Measurements from ENCODE around the gene SMAD6. TPM values are rescaled to one million over a fixed set of nuclear protein-coding genes. Genes with fewer than 3 reads are reported as not detected.
"Not testable (repeated sequence)": the region's sequence is repeated elsewhere in the genome, so short reads cannot be mapped to it uniquely, and the experiment has no call there.

Gene SMAD6
- total and polyA plus RNA-seq, 2 donors (not counting 1 experiment from before 2014, with no cell fraction given) = 0.03 to 0.37 TPM

DNA sequence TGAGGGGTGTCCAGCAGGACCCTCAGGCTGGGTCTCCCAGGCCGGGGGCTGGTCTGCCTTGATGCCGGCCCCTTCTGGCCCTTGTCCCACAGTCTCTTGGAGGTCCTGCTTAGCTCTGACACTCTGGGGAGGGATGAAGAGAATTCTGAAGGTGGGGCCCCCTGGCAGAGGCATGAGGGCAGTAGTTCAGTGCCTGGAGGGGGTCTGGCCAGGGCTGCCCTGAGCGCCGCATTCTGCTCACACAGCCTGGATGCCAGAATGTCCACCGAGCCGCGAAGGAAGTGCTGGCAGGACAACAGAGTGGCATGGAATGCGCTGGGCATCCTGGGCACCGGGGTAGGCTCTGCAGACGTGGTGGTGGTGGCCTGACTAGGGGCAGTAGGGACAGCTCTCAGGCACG, 55.5 kb downstream of the SMAD6 start:
- DNase-seq (no peak), ATAC-seq (ENCODE audit: low read depth) (no peak)
- Histone ChIP-seq H3K9me3 (ENCODE audit: control extremely low read depth in 1 of 3, control insufficient read depth in 2 of 3, insufficient read depth in 1 of 3, low read length in 2 of 3) (peaks cover 0 to 39% (median 14%) of the 10 kb centered on the region in 3 donors), H3K36me3 (replicated peaks in 1 of 2; ENCODE audit: control extremely low read depth in 1 of 2, control insufficient read depth in 1 of 2, extremely low read depth in 1 of 2, insufficient read depth in 2 of 2, low read length in 1 of 2) (no peaks in the 10 kb centered on the region), H3K9ac (ENCODE audit: low read length) (no peak overlapping the region), H3K4me2 (replicated peaks; ENCODE audit: low read depth, low read length, poor library complexity, severe bottlenecking) (no peak overlapping the region), H3K4me1 (ENCODE audit: control insufficient read depth in 2 of 2, insufficient read depth in 2 of 2, low read length in 2 of 2) (no peaks in the 10 kb centered on the region), H3K27ac (ENCODE audit: low read length in 2 of 2) (no peak overlapping the region), H4K20me1 (ENCODE audit: control insufficient read depth, insufficient read depth, low read length, poor library complexity, severe bottlenecking) (no peaks in the 10 kb centered on the region), H3K27me3 (replicated peaks in 1 of 4; ENCODE audit: control extremely low read depth in 1 of 4, control insufficient read depth in 3 of 4, insufficient read depth in 4 of 4, low read length in 3 of 4) (peaks cover 0 to 30% (median 9%) of the 10 kb centered on the region in 4 experiments), H2AFZ (ENCODE audit: insufficient read depth, low read depth, low read length, poor library complexity, severe bottlenecking) (no peak overlapping the region), H3K4me3 (ENCODE audit: control extremely low read depth in 1 of 5, extremely low read depth in 1 of 5, insufficient read depth in 1 of 5, low read depth in 2 of 5, low read length in 4 of 5) (no peak overlapping the region), H3K79me2 (ENCODE audit: control insufficient read depth, insufficient read depth, low read length) (no peaks in the 10 kb centered on the region)
- H3K4me3 Mint-ChIP-seq = no peak overlapping the region
- H3K27me3 Mint-ChIP-seq = peaks cover 42% of the 10 kb centered on the region
- TF ChIP-seq, protein P1, sequence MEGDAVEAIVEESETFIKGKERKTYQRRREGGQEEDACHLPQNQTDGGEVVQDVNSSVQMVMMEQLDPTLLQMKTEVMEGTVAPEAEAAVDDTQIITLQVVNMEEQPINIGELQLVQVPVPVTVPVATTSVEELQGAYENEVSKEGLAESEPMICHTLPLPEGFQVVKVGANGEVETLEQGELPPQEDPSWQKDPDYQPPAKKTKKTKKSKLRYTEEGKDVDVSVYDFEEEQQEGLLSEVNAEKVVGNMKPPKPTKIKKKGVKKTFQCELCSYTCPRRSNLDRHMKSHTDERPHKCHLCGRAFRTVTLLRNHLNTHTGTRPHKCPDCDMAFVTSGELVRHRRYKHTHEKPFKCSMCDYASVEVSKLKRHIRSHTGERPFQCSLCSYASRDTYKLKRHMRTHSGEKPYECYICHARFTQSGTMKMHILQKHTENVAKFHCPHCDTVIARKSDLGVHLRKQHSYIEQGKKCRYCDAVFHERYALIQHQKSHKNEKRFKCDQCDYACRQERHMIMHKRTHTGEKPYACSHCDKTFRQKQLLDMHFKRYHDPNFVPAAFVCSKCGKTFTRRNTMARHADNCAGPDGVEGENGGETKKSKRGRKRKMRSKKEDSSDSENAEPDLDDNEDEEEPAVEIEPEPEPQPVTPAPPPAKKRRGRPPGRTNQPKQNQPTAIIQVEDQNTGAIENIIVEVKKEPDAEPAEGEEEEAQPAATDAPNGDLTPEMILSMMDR (IDR thresholded peaks at IDR 0.05) = no peak
- TF ChIP-seq EZH2 (IDR thresholded peaks at IDR 0.05; ENCODE audit: borderline replicate concordance, insufficient read depth, low read depth, low read length, poor library complexity, severe bottlenecking) = no peak
- H3K9me3 Mint-ChIP-seq (ENCODE audit: insufficient read depth) = no peaks in the 10 kb centered on the region
- WGBS (ENCODE audit: insufficient coverage) = 89% methylated on average over 10 of the region's 11 CpGs
- H3K27ac Mint-ChIP-seq = no peak overlapping the region
- intact Hi-C loops (cut with micrococcal nuclease) = no loop called here
- ChIA-PET CTCF (no interaction called here), POLR2A (no interaction called here)
- peaks cover 2% of the 10 kb centered on the region for H3K4me1 Mint-ChIP-seq

DNA sequence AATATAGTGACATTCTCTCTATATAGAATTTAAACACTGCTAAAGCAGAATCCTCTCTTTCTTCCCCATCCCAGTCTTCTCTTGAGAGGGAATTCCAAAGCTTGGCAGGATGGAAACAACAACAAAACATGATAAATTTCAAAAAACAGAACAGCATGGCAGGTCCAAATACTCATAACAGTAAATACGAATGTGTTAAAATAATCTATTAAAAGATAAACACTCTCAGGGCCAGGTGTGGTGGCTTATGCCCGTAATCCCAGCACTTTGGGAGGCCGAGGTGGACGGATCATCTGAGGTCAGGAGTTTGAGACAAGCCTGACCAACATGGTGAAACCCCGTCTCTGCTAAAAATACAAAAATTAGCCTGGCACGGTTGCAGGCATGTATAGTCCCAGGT, 56.2 kb downstream of the SMAD6 start:
- WGBS (ENCODE audit: insufficient coverage) = 86% methylated on average over 5 of the region's 6 CpGs
- H3K27me3 Mint-ChIP-seq = peaks cover 47% of the 10 kb centered on the region
- H3K9me3 Mint-ChIP-seq (ENCODE audit: insufficient read depth) = not testable (repeated sequence)

More for the DNA sequence above, 56.2 kb downstream of the SMAD6 start:
- H3K4me3 Mint-ChIP-seq; DNase-seq; H4K20me1 ChIP-seq (ENCODE audit: control insufficient read depth, insufficient read depth, low read length, poor library complexity, severe bottlenecking); H3K36me3 ChIP-seq (replicated peaks in 1 of 2; ENCODE audit: control extremely low read depth in 1 of 2, control insufficient read depth in 1 of 2, extremely low read depth in 1 of 2, insufficient read depth in 2 of 2, low read length in 1 of 2); intact Hi-C loops (cut with micrococcal nuclease); H3K4me3 ChIP-seq (ENCODE audit: control extremely low read depth in 1 of 5, extremely low read depth in 1 of 5, insufficient read depth in 1 of 5, low read depth in 2 of 5, low read length in 4 of 5); H3K4me1 ChIP-seq (ENCODE audit: control insufficient read depth in 2 of 2, insufficient read depth in 2 of 2, low read length in 2 of 2); H3K27ac ChIP-seq (ENCODE audit: low read length in 2 of 2); H3K4me1 Mint-ChIP-seq; H3K79me2 ChIP-seq (ENCODE audit: control insufficient read depth, insufficient read depth, low read length); H3K9ac ChIP-seq (ENCODE audit: low read length); H3K4me2 ChIP-seq (replicated peaks; ENCODE audit: low read depth, low read length, poor library complexity, severe bottlenecking); ATAC-seq (ENCODE audit: low read depth); CTCF ChIA-PET; POLR2A ChIA-PET; H2AFZ ChIP-seq (ENCODE audit: insufficient read depth, low read depth, low read length, poor library complexity, severe bottlenecking); H3K27ac Mint-ChIP-seq: not testable (repeated sequence)
- H3K9me3 ChIP-seq (ENCODE audit: control extremely low read depth in 1 of 3, control insufficient read depth in 2 of 3, insufficient read depth in 1 of 3, low read length in 2 of 3) = peaks cover 0 to 39% (median 14%) of the 10 kb centered on the region in 3 donors
- peaks cover 0 to 36% (median 9%) of the 10 kb centered on the region in 4 experiments for H3K27me3 ChIP-seq (replicated peaks in 1 of 4; ENCODE audit: control extremely low read depth in 1 of 4, control insufficient read depth in 3 of 4, insufficient read depth in 4 of 4, low read length in 3 of 4)
